A673 (cell line): ENCODE results near the gene HNF1B. TPM values are rescaled to one million over a fixed set of nuclear protein-coding genes. Genes with fewer than 3 reads are reported as not detected.

Experiments
- BruUV-seq: library from RNA; stranded (reverse); fragments of 400-500 nt; replicated peaks from 2 replicates; lab custom pipeline; 2021; lab: Mats Ljungman, UMichigan
- CTCF ChIA-PET: fragments of 300-600 bp; sonication (Branson Sonifier 250); formaldehyde crosslinking; loops from one replicate; lab custom pipeline; 2022; ENCODE audit warnings: antibody characterized with exemption; lab: Charles Lee
- POLR2A ChIA-PET: fragments of 300-600 bp; sonication (Branson Sonifier 250); formaldehyde crosslinking; loops from one replicate; lab custom pipeline; 2022; ENCODE audit warnings: antibody characterized with exemption; ENCODE audit not compliant: low non-redundant PET; lab: Charles Lee
- DNase-seq: peaks from one replicate; pipeline ENCODE4 v3.0.0-alpha.2; 2015; ENCODE audit warnings: low spot score
- H3K27ac ChIP-seq: fragments of 200-600 bp; sonication (generic); 2 replicates; pipeline ENCODE4 v1.5.1; 2016; ENCODE audit warnings: mixed run types, low read depth, mild to moderate bottlenecking, mixed read lengths, antibody characterized with exemption, low read length; ENCODE audit not compliant: poor library complexity, severe bottlenecking
- H3K27me3 ChIP-seq: fragments of 200-600 bp; sonication (generic); replicated peaks from 2 replicates; pipeline ENCODE4 v1.6.1; 2017; ENCODE audit warnings: mixed run types, low read depth, mild to moderate bottlenecking, mixed read lengths, antibody characterized with exemption, low read length; ENCODE audit not compliant: insufficient read depth, poor library complexity
- H3K36me3 ChIP-seq: fragments of 200-600 bp; sonication (generic); 2 replicates; pipeline ENCODE4 v1.6.1; 2016; ENCODE audit warnings: mixed run types, mild to moderate bottlenecking, mixed read lengths, antibody characterized with exemption, low read length; ENCODE audit not compliant: insufficient read depth, poor library complexity, severe bottlenecking
- H3K4me1 ChIP-seq: fragments of 200-600 bp; sonication (generic); 2 replicates; pipeline ENCODE4 v1.6.1; 2017; ENCODE audit warnings: mixed run types, mild to moderate bottlenecking, mixed read lengths, antibody characterized with exemption, low read length; ENCODE audit not compliant: insufficient read depth, poor library complexity, severe bottlenecking
- H3K4me3 ChIP-seq: fragments of 200-600 bp; sonication (generic); 2 replicates; pipeline ENCODE4 v1.5.1; 2016; ENCODE audit warnings: low read depth, mixed run types, mild to moderate bottlenecking, mixed read lengths, low read length; ENCODE audit not compliant: poor library complexity, severe bottlenecking
- H3K9me3 ChIP-seq: fragments of 200-600 bp; sonication (generic); 2 replicates; pipeline ENCODE4 v1.6.1; 2016; ENCODE audit warnings: mixed run types, low read depth, mild to moderate bottlenecking, mixed read lengths, antibody characterized with exemption, low read length; ENCODE audit not compliant: poor library complexity, severe bottlenecking
- EZH2 ChIP-seq: fragments of 200-600 bp; sonication (generic); IDR thresholded peaks from 2 replicates; pipeline ENCODE4 v1.6.1; 2017; ENCODE audit warnings: borderline replicate concordance, low read depth, mild to moderate bottlenecking, mixed read lengths, antibody characterized with exemption, low read length; ENCODE audit not compliant: poor library complexity, severe bottlenecking
- intact Hi-C: fragments of 100-400 bp; cut with micrococcal nuclease; formaldehyde crosslinking; loops from one replicate; pipeline ENCODE4 v1.10.0; 2022; ENCODE audit not compliant: unreplicated experiment
- total RNA-seq: library from RNA; stranded (reverse); gene quantifications from 2 replicates; pipeline ENCODE4 v1.2.3, GENCODE V29; 2021
- TF ChIP-seq, protein P1 (sequence below): fragments of 300-800, 200-600 bp; sonication (generic); conservative IDR thresholded peaks from 2 replicates; pipeline ENCODE4 v1.5.1; 2017; ENCODE audit warnings: low read depth, mild to moderate bottlenecking, antibody characterized with exemption, low read length, moderate library complexity, mixed read lengths

Gene HNF1B
- total RNA-seq, 1 experiment from 2014 or later: not detected

- no peak for DNase-seq
- ChIA-PET POLR2A (no interaction called here), CTCF (no interaction called here)
- Histone ChIP-seq H3K9me3 (no peaks in the 10 kb centered on the region), H3K4me3 (no peak overlapping the region), H3K4me1 (no peaks in the 10 kb centered on the region), H3K27me3 (no peaks in the 10 kb centered on the region), H3K36me3 (no peaks in the 10 kb centered on the region), H3K27ac (no peak overlapping the region)
- no TSS peak for BruUV-seq
- intact Hi-C loops: no loop called here
- TF ChIP-seq EZH2: no peak
- TF ChIP-seq, protein P1, sequence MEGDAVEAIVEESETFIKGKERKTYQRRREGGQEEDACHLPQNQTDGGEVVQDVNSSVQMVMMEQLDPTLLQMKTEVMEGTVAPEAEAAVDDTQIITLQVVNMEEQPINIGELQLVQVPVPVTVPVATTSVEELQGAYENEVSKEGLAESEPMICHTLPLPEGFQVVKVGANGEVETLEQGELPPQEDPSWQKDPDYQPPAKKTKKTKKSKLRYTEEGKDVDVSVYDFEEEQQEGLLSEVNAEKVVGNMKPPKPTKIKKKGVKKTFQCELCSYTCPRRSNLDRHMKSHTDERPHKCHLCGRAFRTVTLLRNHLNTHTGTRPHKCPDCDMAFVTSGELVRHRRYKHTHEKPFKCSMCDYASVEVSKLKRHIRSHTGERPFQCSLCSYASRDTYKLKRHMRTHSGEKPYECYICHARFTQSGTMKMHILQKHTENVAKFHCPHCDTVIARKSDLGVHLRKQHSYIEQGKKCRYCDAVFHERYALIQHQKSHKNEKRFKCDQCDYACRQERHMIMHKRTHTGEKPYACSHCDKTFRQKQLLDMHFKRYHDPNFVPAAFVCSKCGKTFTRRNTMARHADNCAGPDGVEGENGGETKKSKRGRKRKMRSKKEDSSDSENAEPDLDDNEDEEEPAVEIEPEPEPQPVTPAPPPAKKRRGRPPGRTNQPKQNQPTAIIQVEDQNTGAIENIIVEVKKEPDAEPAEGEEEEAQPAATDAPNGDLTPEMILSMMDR: no peak
Observed at GRCh38 chr17:37691807-37692206, 53.1 kb downstream of the HNF1B start.

DNA sequence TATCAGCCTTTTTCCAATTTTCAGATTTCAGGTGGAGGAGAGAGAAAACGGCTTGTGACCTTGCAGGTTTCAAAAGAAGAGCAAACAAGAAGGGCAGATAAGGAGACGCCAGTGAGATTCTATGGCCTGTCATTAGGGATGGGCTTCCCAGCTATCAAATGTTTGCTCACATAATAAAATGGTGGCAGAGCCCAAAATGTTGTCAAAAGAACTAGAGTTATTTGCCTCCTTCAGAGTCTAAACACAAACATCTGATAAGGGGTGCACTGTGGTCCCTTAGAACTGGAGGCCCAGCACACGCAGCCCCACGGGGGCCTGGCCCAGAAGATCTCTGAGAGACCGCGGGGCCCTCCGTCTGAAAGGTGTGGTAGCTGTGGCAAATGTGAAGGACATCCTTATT, 55.5 kb downstream of the HNF1B start:
- CTCF ChIA-PET: no interaction called here
- TF ChIP-seq EZH2: no peak
- TF ChIP-seq, protein P1: no peak
- H3K27me3 ChIP-seq: no peaks in the 10 kb centered on the region
- no TSS peak for BruUV-seq
- intact Hi-C loops: no loop called here
- no peaks in the 10 kb centered on the region for H3K36me3 ChIP-seq
- no peak overlapping the region for H3K27ac ChIP-seq
- no peak for DNase-seq
- POLR2A ChIA-PET: interaction anchor here (0.5 kb wide), 1 partner anchor 180 kb away, joined by 11 read pairs; no protein-coding TSS in a partner anchor
- H3K4me3 ChIP-seq: no peak overlapping the region
- H3K4me1 ChIP-seq: no peaks in the 10 kb centered on the region
- no peaks in the 10 kb centered on the region for H3K9me3 ChIP-seq

- Histone ChIP-seq H3K4me3 (no peak overlapping the region), H3K4me1 (no peaks in the 10 kb centered on the region), H3K27ac (no peak overlapping the region), H3K36me3 (no peaks in the 10 kb centered on the region), H3K27me3 (no peaks in the 10 kb centered on the region), H3K9me3 (no peaks in the 10 kb centered on the region)
- no peak for TF ChIP-seq EZH2
- TF ChIP-seq, protein P1: no peak
- intact Hi-C loops: no loop called here
- no peak for DNase-seq
- BruUV-seq: no TSS peak
- ChIA-PET CTCF (no interaction called here), POLR2A (no interaction called here)
Observed at GRCh38 chr17:37683454-37683984, 61.3 kb downstream of the HNF1B start.
